Measurements from ENCODE around the gene DDX39B.

The DDX39B gene

DNA sequence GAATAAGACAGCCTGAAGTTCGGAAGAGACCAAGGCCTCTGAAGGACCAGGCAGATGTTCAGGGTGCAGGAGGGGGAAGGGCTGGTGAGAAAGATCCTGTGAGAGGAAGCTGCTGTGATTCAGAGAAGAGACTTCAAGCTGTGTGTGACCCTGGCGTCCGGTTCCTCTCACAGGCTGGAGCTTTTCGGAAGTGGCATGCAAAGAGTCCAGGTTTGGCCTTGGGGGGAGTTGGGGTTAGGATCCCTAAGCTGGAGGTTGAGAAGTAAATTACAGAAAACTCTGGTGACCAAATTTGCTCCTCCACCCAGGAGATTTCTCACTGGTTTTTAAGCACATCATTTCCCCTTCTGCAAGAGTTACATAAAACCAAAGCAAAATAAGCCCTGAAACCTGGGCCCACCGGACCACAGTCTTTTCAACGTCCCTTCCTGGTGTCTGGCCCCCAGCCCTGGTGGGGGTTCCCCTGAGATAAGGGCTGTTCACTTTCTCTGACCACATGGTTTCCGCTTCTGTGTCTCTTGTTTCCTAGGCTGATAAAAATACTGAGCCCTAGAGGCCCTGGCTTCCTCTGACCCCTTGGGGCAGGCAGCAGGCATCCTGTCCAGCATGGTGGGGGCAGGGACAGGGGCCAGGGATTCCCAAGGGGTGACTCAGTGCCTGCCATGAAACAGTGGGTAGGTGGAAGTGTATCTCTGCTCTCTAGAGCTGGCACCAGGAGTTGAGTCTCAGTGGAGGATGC is 18.3 kb upstream of the DDX39B start:
- TF ChIP-seq, protein P1, sequence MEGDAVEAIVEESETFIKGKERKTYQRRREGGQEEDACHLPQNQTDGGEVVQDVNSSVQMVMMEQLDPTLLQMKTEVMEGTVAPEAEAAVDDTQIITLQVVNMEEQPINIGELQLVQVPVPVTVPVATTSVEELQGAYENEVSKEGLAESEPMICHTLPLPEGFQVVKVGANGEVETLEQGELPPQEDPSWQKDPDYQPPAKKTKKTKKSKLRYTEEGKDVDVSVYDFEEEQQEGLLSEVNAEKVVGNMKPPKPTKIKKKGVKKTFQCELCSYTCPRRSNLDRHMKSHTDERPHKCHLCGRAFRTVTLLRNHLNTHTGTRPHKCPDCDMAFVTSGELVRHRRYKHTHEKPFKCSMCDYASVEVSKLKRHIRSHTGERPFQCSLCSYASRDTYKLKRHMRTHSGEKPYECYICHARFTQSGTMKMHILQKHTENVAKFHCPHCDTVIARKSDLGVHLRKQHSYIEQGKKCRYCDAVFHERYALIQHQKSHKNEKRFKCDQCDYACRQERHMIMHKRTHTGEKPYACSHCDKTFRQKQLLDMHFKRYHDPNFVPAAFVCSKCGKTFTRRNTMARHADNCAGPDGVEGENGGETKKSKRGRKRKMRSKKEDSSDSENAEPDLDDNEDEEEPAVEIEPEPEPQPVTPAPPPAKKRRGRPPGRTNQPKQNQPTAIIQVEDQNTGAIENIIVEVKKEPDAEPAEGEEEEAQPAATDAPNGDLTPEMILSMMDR (IDR thresholded peaks at IDR 0.05): no peak

DNA sequence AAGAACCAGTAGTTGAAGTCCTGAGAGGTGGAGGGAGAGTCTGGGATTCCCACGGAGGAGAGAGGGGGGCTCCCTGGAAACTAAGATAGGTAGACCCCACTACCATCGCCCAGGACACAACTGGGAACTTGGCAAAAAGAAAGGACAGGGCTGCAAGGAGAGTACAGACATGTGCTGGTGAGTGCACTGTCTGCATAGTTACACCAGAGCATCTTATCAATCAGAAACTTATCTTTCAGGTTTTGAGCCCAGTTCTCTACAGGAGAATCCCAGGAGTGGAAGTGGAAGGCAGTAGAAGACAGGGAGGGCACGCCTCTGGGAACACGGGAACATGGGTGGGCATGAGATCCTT is 17.8 kb upstream of the DDX39B start:
- TF ChIP-seq, protein P1 (IDR thresholded peaks at IDR 0.05): no peak

DNA sequence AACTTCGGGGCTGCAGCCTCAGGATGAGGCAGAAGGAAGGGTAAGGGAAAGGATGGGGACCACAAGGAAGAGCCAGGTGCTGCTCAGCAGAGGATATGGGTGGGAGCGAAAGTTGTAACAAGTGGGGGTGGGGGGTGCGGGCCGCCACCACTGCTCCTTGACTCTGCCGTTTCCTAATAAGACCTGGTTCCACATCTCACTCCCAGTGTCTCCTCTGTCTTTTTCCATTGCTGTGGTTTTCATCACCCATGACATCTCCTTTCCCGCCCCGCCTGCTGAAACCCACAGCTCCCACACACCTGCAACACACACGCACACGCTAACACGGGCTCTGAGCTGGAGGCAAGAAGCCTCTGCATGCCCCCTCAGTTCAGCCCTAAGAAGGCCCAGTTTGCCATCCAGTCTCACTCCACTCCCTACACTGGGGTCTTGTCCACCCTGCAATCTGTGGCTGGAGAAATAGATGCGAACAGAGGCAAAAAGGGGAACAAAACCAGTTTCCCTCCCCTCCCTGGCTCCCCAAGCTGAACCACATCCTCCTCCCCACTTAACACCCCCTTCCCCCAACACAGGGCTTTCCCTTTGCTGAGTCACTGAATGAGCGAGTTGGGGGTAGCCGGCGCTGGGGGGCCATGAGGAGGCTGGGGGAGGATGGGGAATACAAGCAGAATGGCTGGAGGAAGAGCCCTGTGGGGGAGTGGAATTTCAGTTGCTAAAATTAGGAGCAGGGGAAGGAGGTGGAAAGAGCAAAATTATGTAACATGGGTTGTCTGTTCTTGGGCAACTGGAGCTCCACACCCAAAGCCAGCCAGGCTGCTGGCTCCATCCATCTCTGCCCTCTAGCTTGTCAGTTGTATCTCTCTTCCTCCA is 17.1 kb upstream of the DDX39B start:
- TF ChIP-seq, protein P1 (IDR thresholded peaks at IDR 0.05): no peak

DNA sequence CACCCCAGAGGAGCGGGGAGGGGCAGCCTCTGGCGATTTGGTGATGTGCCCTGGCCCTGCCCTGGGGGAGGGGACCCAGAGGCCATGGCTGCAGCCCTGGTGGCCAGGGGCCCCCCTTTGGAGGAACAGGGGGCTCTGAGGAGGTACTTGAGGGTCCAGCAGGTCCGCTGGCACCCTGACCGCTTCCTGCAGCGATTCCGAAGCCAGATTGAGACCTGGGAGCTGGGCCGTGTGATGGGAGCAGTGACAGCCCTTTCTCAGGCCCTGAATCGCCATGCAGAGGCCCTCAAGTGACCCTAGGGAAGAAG is 16.5 kb upstream of the DDX39B start:
- TF ChIP-seq, protein P1 (IDR thresholded peaks at IDR 0.05): no peak

DNA sequence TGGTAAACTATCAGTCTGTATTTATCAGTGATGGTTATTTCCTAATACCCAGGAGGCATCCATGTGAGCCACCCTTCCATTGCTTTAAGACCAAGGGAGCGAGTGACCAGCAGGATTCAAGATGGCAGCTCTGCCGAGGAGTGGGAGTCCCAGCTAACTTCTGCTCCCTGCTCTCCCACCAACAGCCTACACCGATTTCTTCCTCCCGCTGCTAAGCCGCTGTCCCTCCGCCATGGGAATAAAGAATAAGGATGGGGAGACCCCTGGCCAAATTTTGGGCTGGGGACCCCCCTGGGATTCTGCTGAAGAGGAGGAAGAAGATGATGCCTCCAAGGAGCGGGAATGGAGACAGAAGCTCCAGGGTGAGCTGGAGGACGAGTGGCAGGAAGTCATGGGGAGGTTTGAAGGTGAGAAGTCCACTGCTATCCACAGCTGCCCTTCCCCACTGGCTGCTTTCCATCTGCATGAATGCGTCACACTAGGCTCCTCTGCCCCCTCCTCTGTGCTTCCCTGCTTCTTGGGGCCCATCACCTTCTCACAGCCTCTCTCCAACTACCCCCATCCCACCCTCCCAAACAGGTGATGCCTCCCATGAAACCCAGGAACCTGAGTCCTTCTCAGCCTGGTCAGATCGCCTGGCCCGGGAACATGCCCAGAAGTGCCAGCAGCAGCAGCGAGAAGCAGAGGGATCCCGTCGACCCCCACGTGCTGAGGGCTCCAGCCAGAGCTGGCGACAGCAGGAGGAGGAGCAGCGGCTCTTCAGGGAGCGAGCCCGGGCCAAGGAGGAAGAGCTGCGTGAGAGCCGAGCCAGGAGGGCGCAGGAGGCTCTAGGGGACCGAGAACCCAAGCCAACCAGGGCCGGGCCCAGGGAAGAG is 15.9 kb upstream of the DDX39B start:
- TF ChIP-seq, protein P1 (IDR thresholded peaks at IDR 0.05): no peak

DNA sequence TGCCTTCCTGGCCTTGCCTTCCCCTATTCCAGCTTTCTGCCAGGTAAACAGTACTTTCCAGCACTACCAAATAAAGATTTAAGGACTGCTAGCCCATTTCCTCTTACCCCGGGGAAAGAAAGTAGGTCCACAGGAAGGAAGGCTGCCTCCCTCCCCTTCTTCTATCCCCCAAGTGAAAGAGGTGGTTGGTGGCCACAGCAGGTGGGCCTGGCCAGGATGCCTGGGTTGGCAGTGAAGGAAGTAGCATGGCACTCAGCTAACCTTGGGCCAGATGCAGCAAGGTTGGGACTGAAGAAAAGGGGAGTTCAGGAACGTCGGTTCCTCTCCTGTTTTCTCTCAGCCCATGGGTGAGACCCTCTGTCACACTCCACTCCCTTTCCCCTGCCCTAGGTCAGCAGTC is 14.5 kb upstream of the DDX39B start:
- TF ChIP-seq, protein P1 (IDR thresholded peaks at IDR 0.05): no peak

DNA sequence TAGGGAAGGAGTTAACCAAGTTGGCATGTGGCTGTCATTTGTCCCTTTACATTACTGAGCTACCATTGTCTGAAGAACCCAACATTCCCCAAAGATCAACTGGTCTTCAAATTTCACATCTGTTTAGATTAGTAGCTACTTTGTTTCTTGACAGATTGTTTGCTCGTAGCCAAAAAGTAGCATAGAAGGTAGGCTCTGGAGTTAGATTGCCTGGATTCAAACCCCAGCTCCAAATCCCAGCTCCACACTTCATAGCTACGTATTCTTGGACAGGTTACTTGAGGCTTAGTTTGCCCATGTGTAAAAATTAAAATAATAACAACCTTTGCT is 6.7 kb upstream of the DDX39B start:
- TF ChIP-seq, protein P1 (IDR thresholded peaks at IDR 0.05): no peak
